ENCODE results near the gene SASH3.

Gene SASH3

GRCh38 chrX:129761596-129761995 lies 18.2 kb upstream of the SASH3 start:
- Histone ChIP-seq H3K36me3 (ENCODE audit: insufficient read depth, low read depth, low read length) (no peaks in the 10 kb centered on the region), H3K9me3 (ENCODE audit: insufficient read depth, low read depth, low read length) (no peaks in the 10 kb centered on the region), H3K27ac (ENCODE audit: low read length) (no peak overlapping the region), H3K27me3 (ENCODE audit: insufficient read depth, low read length) (no peaks in the 10 kb centered on the region), H3K4me3 (ENCODE audit: low read length) (no peak overlapping the region), H3K9ac (ENCODE audit: low read depth, low read length) (no peak overlapping the region), H3K4me1 (ENCODE audit: insufficient read depth, low read length) (no peaks in the 10 kb centered on the region)

- H3K36me3 ChIP-seq (ENCODE audit: insufficient read depth, low read depth, low read length), result no peaks in the 10 kb centered on the region
- no peaks in the 10 kb centered on the region for H3K27me3 ChIP-seq (ENCODE audit: insufficient read depth, low read length)
- H3K27ac ChIP-seq (ENCODE audit: low read length), result no peak overlapping the region
- H3K9me3 ChIP-seq (ENCODE audit: insufficient read depth, low read depth, low read length), result no peaks in the 10 kb centered on the region
- no peak overlapping the region for H3K9ac ChIP-seq (ENCODE audit: low read depth, low read length)
- no peaks in the 10 kb centered on the region for H3K4me1 ChIP-seq (ENCODE audit: insufficient read depth, low read length)
- H3K4me3 ChIP-seq (ENCODE audit: low read length), result no peak overlapping the region
These were observed 17.3 kb upstream of the SASH3 start for GRCh38 chrX:129762448-129762847.

GRCh38 chrX:129763666-129764065 lies 16.1 kb upstream of the SASH3 start:
- no peaks in the 10 kb centered on the region for H3K9me3 ChIP-seq (ENCODE audit: insufficient read depth, low read depth, low read length)

GRCh38 chrX:129768186-129768585 lies 11.6 kb upstream of the SASH3 start:
- Histone ChIP-seq H3K9me3 (ENCODE audit: insufficient read depth, low read depth, low read length) (no peaks in the 10 kb centered on the region), H3K9ac (ENCODE audit: low read depth, low read length) (no peak overlapping the region), H3K4me3 (ENCODE audit: low read length) (no peak overlapping the region), H3K27me3 (ENCODE audit: insufficient read depth, low read length) (no peaks in the 10 kb centered on the region), H3K36me3 (ENCODE audit: insufficient read depth, low read depth, low read length) (no peaks in the 10 kb centered on the region), H3K4me1 (ENCODE audit: insufficient read depth, low read length) (no peaks in the 10 kb centered on the region), H3K27ac (ENCODE audit: low read length) (no peak overlapping the region)

More at GRCh38 chrX:129763666-129764065, 16.1 kb upstream of the SASH3 start:
- Histone ChIP-seq H3K27ac (ENCODE audit: low read length) (no peak overlapping the region), H3K36me3 (ENCODE audit: insufficient read depth, low read depth, low read length) (no peaks in the 10 kb centered on the region), H3K9ac (ENCODE audit: low read depth, low read length) (no peak overlapping the region), H3K4me3 (ENCODE audit: low read length) (no peak overlapping the region), H3K27me3 (ENCODE audit: insufficient read depth, low read length) (no peaks in the 10 kb centered on the region), H3K4me1 (ENCODE audit: insufficient read depth, low read length) (no peaks in the 10 kb centered on the region)

- Histone ChIP-seq H3K9me3 (ENCODE audit: insufficient read depth, low read depth, low read length) (no peaks in the 10 kb centered on the region), H3K4me1 (ENCODE audit: insufficient read depth, low read length) (no peaks in the 10 kb centered on the region), H3K9ac (ENCODE audit: low read depth, low read length) (no peak overlapping the region), H3K27ac (ENCODE audit: low read length) (no peak overlapping the region), H3K36me3 (ENCODE audit: insufficient read depth, low read depth, low read length) (no peaks in the 10 kb centered on the region), H3K27me3 (ENCODE audit: insufficient read depth, low read length) (no peaks in the 10 kb centered on the region), H3K4me3 (ENCODE audit: low read length) (no peak overlapping the region)
These were observed 10.9 kb upstream of the SASH3 start for GRCh38 chrX:129768586-129769466.

- Histone ChIP-seq H3K9me3 (ENCODE audit: insufficient read depth, low read depth, low read length) (no peaks in the 10 kb centered on the region), H3K4me1 (ENCODE audit: insufficient read depth, low read length) (no peaks in the 10 kb centered on the region), H3K27ac (ENCODE audit: low read length) (no peak overlapping the region), H3K36me3 (ENCODE audit: insufficient read depth, low read depth, low read length) (no peaks in the 10 kb centered on the region), H3K9ac (ENCODE audit: low read depth, low read length) (no peak overlapping the region), H3K4me3 (ENCODE audit: low read length) (no peak overlapping the region), H3K27me3 (ENCODE audit: insufficient read depth, low read length) (no peaks in the 10 kb centered on the region)
These were observed 10.1 kb upstream of the SASH3 start for GRCh38 chrX:129769467-129770154.

GRCh38 chrX:129771266-129771995 lies 8.3 kb upstream of the SASH3 start:
- no peak overlapping the region for H3K4me3 ChIP-seq (ENCODE audit: low read length)
- H3K27me3 ChIP-seq (ENCODE audit: insufficient read depth, low read length), result no peaks in the 10 kb centered on the region
- H3K4me1 ChIP-seq (ENCODE audit: insufficient read depth, low read length), result no peaks in the 10 kb centered on the region
- H3K9ac ChIP-seq (ENCODE audit: low read depth, low read length), result no peak overlapping the region
- no peak overlapping the region for H3K27ac ChIP-seq (ENCODE audit: low read length)
- H3K36me3 ChIP-seq (ENCODE audit: insufficient read depth, low read depth, low read length), result no peaks in the 10 kb centered on the region
- H3K9me3 ChIP-seq (ENCODE audit: insufficient read depth, low read depth, low read length), result no peaks in the 10 kb centered on the region

- H3K27ac ChIP-seq (ENCODE audit: low read length), result no peak overlapping the region
- H3K4me3 ChIP-seq (ENCODE audit: low read length), result no peak overlapping the region
- no peaks in the 10 kb centered on the region for H3K9me3 ChIP-seq (ENCODE audit: insufficient read depth, low read depth, low read length)
- H3K27me3 ChIP-seq (ENCODE audit: insufficient read depth, low read length), result no peaks in the 10 kb centered on the region
- no peaks in the 10 kb centered on the region for H3K36me3 ChIP-seq (ENCODE audit: insufficient read depth, low read depth, low read length)
- no peak overlapping the region for H3K9ac ChIP-seq (ENCODE audit: low read depth, low read length)
- H3K4me1 ChIP-seq (ENCODE audit: insufficient read depth, low read length), result no peaks in the 10 kb centered on the region
These were observed 6.8 kb upstream of the SASH3 start for GRCh38 chrX:129772796-129773431.

- Histone ChIP-seq H3K9ac (ENCODE audit: low read depth, low read length) (no peak overlapping the region), H3K9me3 (ENCODE audit: insufficient read depth, low read depth, low read length) (no peaks in the 10 kb centered on the region), H3K27me3 (ENCODE audit: insufficient read depth, low read length) (no peaks in the 10 kb centered on the region), H3K4me1 (ENCODE audit: insufficient read depth, low read length) (no peaks in the 10 kb centered on the region), H3K27ac (ENCODE audit: low read length) (no peak overlapping the region), H3K36me3 (ENCODE audit: insufficient read depth, low read depth, low read length) (no peaks in the 10 kb centered on the region), H3K4me3 (ENCODE audit: low read length) (no peak overlapping the region)
These were observed 5.9 kb upstream of the SASH3 start for GRCh38 chrX:129773649-129774458.

- Histone ChIP-seq H3K9ac (ENCODE audit: low read depth, low read length) (no peak overlapping the region), H3K9me3 (ENCODE audit: insufficient read depth, low read depth, low read length) (no peaks in the 10 kb centered on the region), H3K27me3 (ENCODE audit: insufficient read depth, low read length) (no peaks in the 10 kb centered on the region), H3K4me1 (ENCODE audit: insufficient read depth, low read length) (no peaks in the 10 kb centered on the region), H3K4me3 (ENCODE audit: low read length) (no peak overlapping the region), H3K27ac (ENCODE audit: low read length) (no peak overlapping the region), H3K36me3 (ENCODE audit: insufficient read depth, low read depth, low read length) (no peaks in the 10 kb centered on the region)
These were observed 2.3 kb upstream of the SASH3 start for GRCh38 chrX:129777218-129778030.
